IPS-18a (cell line): ENCODE measurements around the gene STAG1.
"Not testable (repeated sequence)": the region's sequence is repeated elsewhere in the genome, so short reads cannot be mapped to it uniquely, and the experiment has no call there.

Experiments
- H3K27ac ChIP-seq: one replicate; pipeline ENCODE4 v1.5.1; 2013; ENCODE audit warnings: low read length
- H3K27me3 ChIP-seq: one replicate; pipeline ENCODE4 v1.6.1; 2013; ENCODE audit warnings: mild to moderate bottlenecking, low read length; ENCODE audit not compliant: control insufficient read depth, insufficient read depth
- H3K36me3 ChIP-seq: one replicate; pipeline ENCODE4 v1.6.1; 2013; ENCODE audit warnings: low read depth, low read length; ENCODE audit not compliant: control insufficient read depth
- H3K4me1 ChIP-seq: one replicate; pipeline ENCODE4 v1.6.1; 2013; ENCODE audit warnings: low read depth, low read length; ENCODE audit not compliant: control insufficient read depth
- H3K4me3 ChIP-seq: one replicate; pipeline ENCODE4 v1.5.1; 2013; ENCODE audit warnings: low read length
- H3K9ac ChIP-seq: one replicate; pipeline ENCODE4 v1.6.1; 2013; ENCODE audit warnings: mild to moderate bottlenecking, low read length, moderate library complexity
- H3K9me3 ChIP-seq: one replicate; pipeline ENCODE4 v1.6.1; 2013; ENCODE audit warnings: low read depth, low read length; ENCODE audit not compliant: control insufficient read depth

The STAG1 gene

DNA sequence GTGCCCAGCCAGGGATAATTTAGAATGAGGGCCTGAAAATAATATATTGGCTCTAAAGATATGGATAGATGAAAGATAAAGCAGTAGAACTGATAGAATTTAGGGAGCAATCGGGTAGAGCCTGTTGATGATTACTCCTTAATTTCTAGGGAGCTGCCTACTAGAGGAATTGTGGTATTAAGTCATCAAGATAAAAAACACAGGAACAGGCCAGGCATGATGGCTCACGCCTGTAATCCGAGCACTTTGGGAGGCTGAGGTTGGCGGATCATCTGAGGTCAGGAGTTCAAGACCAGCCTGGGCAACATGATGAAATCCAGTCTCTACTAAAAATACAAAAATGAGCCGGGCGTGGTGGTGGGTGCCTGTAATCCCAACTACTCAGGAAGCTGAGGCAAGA, 371.6 kb downstream of the STAG1 start:
- Histone ChIP-seq H3K27me3 (no peaks in the 10 kb centered on the region), H3K9ac (no peak overlapping the region), H3K4me3 (no peak overlapping the region), H3K27ac (no peak overlapping the region), H3K4me1 (no peaks in the 10 kb centered on the region), H3K9me3 (no peaks in the 10 kb centered on the region), H3K36me3 (peaks cover 3% of the 10 kb centered on the region)

DNA sequence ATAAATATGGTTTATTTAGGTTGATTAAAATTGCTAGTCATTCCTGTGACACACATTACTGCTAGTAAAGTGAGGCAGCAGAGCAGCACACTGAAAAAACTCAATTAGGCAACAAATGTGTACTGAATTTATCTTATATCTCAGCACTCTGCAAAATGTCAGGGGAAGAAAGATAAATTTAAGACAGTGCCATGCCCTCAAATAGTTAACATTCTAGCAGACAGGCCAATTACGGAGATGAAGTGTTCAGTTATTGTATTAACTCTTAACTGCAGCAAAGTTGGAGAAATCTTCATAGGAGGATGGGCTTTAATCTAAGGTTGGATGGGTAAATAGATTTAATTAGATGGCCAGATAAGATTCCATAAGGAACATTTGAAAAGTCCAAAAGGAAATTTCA, 374.2 kb downstream of the STAG1 start:
- Histone ChIP-seq H3K9ac (no peak overlapping the region), H3K27ac (no peak overlapping the region), H3K9me3 (no peaks in the 10 kb centered on the region), H3K27me3 (no peaks in the 10 kb centered on the region), H3K36me3 (peaks cover 3% of the 10 kb centered on the region), H3K4me1 (no peaks in the 10 kb centered on the region), H3K4me3 (no peak overlapping the region)

DNA sequence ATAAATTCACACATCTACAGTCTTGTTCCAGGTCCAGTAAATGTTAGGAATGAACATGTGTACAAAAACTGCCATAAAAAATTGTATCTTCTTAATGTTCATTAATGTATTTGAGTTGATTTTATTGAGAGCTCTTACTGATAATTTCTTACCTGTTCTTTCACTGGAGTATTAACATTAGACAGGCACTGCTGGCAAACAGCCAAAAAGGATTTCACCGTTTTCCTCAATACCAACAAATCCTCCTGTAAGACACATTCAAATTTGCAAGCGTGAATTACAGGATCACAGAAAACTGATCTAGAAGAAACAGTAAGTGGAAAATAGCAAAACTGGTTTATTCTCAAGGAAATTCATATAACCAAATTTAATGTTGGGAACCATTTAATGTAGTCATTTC, 374.7 kb downstream of the STAG1 start:
- no peaks in the 10 kb centered on the region for H3K9me3 ChIP-seq
- peaks cover 3% of the 10 kb centered on the region for H3K36me3 ChIP-seq
- H3K4me1 ChIP-seq: no peaks in the 10 kb centered on the region
- no peak overlapping the region for H3K9ac ChIP-seq
- no peak overlapping the region for H3K4me3 ChIP-seq
- no peak overlapping the region for H3K27ac ChIP-seq
- H3K27me3 ChIP-seq: no peaks in the 10 kb centered on the region

DNA sequence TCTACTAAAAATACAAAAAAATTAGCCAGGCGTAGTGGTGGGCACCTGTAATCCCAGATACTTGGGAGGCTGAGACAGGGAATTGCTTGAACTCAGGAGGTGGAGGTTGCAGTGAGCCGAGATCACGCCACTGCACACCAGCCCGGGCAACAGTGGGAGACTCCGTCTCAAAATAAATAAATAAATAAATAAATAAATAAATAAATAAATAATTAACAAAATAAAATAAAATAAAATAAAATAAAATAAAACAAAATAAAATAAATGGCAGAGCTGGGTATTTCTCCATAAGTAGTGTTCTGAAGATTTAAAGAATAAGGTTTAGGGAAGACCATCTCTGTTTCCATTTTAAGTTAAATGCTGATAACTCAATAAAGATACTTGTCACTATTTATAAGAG, 376.4 kb downstream of the STAG1 start:
- not testable (repeated sequence) for H3K27ac ChIP-seq, H3K27me3 ChIP-seq, H3K9me3 ChIP-seq, H3K4me1 ChIP-seq, H3K9ac ChIP-seq, H3K4me3 ChIP-seq, H3K36me3 ChIP-seq

DNA sequence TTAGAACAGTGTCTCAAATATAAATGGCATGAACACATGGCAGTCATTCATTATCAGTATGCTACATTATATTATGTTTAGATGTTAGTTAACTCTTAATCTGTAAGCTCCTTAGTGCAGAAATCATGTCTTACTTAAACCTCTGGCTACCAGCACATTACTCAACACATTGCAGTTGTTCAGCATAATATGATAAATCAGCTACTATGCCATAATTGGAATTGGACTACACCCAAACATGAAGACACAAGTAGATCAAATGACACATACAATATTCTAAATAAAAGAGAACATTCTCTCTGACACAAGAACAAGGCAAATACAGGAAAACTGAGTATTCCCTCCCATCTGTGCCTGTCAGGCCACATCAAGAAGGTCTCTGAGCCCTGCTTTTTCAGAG, 385.9 kb downstream of the STAG1 start:
- no peaks in the 10 kb centered on the region for H3K27me3 ChIP-seq
- H3K9ac ChIP-seq: no peak overlapping the region
- H3K4me1 ChIP-seq: no peaks in the 10 kb centered on the region
- H3K4me3 ChIP-seq: no peak overlapping the region
- H3K36me3 ChIP-seq: no peaks in the 10 kb centered on the region
- no peak overlapping the region for H3K27ac ChIP-seq
- H3K9me3 ChIP-seq: no peaks in the 10 kb centered on the region

DNA sequence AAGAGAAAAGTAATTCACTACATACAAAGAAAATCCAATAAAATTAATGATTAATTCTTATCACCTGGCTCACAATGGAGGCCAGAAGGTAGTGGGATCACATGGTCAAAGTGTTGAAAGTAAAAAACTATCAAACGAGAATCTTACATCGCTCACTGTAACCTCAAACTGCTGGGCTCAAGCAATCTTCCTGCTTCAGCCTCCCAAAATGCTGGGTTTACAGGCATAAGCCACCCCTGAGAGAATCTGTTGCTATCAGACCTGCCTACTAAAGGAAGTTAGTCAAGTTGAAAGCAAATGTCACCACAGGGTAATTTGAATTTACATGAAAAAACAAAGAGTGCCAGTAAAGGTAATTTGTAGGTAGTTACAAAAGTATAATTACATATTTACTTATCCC, 398.7 kb downstream of the STAG1 start:
- Histone ChIP-seq H3K9ac (no peak overlapping the region), H3K27ac (no peak overlapping the region)

DNA sequence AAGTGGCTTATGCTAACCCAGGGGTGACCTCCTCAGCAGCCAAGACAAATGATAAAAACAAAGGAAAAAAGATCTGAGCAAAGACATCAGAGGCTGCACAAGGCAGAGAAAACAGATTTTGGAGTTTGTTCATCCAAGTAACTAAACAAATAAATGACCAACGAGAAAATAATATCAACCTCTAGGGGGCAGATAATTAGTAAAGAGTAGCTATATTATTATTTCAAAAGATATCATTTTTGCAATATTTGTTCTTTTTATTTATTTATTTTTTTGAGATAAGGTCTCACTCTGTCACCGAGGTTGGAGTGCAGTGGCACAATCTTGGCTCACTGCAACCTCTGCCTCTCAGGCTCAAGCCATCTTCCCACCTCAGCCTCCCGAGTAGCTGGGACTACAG, 400.3 kb downstream of the STAG1 start:
- H3K4me1 ChIP-seq: peaks cover 10% of the 10 kb centered on the region
- H3K27ac ChIP-seq: no peak overlapping the region
- no peaks in the 10 kb centered on the region for H3K9me3 ChIP-seq
- H3K27me3 ChIP-seq: no peaks in the 10 kb centered on the region
- no peak overlapping the region for H3K4me3 ChIP-seq
- H3K36me3 ChIP-seq: no peaks in the 10 kb centered on the region
- H3K9ac ChIP-seq: no peak overlapping the region

More for the DNA sequence above, 398.7 kb downstream of the STAG1 start:
- no peak overlapping the region for H3K4me3 ChIP-seq
- H3K9me3 ChIP-seq: no peaks in the 10 kb centered on the region
- peaks cover 10% of the 10 kb centered on the region for H3K4me1 ChIP-seq
- H3K36me3 ChIP-seq: no peaks in the 10 kb centered on the region
- H3K27me3 ChIP-seq: no peaks in the 10 kb centered on the region

DNA sequence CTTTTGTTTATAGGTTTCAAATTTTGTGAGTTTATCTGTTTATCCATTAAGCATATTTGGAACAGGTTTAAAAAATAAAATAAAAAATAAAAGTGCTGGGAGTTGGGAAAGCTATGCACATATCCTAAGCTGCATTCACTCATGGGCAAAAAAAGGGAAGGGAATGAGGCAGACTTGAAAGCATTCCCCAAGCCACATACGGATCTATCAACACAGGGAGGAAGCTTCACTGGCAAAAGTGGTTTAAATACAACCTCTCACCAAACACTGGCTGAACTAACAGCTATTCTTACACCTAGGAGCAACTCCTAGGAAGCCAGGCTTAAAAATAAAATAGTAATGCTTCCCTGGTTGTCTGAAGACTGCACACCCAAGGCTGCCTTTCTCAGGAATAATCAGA, 400.8 kb downstream of the STAG1 start:
- no peak overlapping the region for H3K9ac ChIP-seq
- H3K27me3 ChIP-seq: no peaks in the 10 kb centered on the region
- peaks cover 10% of the 10 kb centered on the region for H3K4me1 ChIP-seq
- no peak overlapping the region for H3K4me3 ChIP-seq
- no peaks in the 10 kb centered on the region for H3K9me3 ChIP-seq
- H3K36me3 ChIP-seq: peaks cover 2% of the 10 kb centered on the region
- H3K27ac ChIP-seq: no peak overlapping the region

DNA sequence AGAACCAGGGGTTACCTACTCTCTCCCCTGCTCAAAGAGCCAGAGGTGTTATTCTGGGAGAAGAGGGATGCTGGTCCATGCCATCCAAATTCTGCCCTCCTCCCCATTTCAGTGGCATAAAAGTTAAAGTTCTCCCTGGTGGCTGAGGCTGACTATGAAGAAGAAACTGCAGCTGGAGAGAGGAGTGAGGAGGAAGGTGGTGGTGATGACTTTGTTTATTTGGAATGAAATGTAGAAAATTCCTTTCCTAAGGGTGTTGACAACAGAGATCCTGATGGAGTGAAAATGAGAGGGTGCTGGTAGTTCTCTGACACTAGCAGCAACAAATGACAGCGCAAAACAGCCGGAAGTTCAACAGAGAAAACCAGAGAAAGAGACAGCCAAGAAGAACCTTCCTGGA, 401.6 kb downstream of the STAG1 start:
- Histone ChIP-seq H3K4me3 (no peak overlapping the region), H3K36me3 (peaks cover 2% of the 10 kb centered on the region), H3K9me3 (no peaks in the 10 kb centered on the region), H3K4me1 (peaks cover 10% of the 10 kb centered on the region), H3K9ac (no peak overlapping the region), H3K27me3 (no peaks in the 10 kb centered on the region), H3K27ac (no peak overlapping the region)

DNA sequence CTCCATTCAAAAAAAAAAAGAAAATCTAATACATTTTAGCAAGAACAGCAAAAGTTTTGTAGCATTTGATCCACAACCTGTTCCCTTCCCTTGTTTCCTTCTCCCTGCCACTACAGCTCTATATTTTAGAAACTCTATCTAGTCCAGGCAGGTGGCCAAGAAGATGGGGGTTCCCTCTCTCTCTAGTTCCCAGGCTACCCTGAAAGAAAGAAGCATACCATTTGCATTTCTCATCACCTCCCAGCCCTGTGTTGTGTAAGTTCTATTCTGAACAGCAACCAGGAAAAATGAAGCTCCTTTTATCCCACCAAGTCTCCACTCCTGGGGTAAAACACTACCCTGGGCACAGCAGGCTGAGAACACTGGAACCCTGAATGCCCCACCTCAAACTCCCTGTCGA, 402.0 kb downstream of the STAG1 start:
- H3K36me3 ChIP-seq: peaks cover 2% of the 10 kb centered on the region
- peaks cover 10% of the 10 kb centered on the region for H3K4me1 ChIP-seq
- H3K9me3 ChIP-seq: no peaks in the 10 kb centered on the region
- H3K4me3 ChIP-seq: no peak overlapping the region
- H3K27me3 ChIP-seq: no peaks in the 10 kb centered on the region
- H3K9ac ChIP-seq: no peak overlapping the region
- no peak overlapping the region for H3K27ac ChIP-seq

DNA sequence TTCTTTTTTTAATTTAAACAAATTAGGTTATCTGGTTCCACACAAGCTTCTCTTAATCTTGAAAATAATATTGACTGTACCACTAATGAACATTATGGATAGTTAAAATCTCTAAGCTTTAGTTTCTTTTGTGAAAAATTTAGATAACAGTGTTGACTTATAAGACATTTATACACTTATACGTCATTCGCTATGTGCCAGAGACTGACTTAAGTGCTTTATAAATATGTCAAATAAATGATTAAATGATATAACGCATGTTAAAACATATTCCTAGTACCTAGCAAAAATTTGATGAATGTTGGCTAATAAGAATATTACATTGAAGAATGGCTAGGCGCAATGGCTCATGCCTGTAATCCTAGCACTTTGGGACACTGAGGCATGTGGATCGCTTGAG, 405.7 kb downstream of the STAG1 start:
- H3K36me3 ChIP-seq: peaks cover 2% of the 10 kb centered on the region
- H3K9me3 ChIP-seq: no peaks in the 10 kb centered on the region
- no peaks in the 10 kb centered on the region for H3K27me3 ChIP-seq
- H3K27ac ChIP-seq: no peak overlapping the region
- H3K4me1 ChIP-seq: peaks cover 5% of the 10 kb centered on the region
- H3K4me3 ChIP-seq: no peak overlapping the region
- no peak overlapping the region for H3K9ac ChIP-seq

DNA sequence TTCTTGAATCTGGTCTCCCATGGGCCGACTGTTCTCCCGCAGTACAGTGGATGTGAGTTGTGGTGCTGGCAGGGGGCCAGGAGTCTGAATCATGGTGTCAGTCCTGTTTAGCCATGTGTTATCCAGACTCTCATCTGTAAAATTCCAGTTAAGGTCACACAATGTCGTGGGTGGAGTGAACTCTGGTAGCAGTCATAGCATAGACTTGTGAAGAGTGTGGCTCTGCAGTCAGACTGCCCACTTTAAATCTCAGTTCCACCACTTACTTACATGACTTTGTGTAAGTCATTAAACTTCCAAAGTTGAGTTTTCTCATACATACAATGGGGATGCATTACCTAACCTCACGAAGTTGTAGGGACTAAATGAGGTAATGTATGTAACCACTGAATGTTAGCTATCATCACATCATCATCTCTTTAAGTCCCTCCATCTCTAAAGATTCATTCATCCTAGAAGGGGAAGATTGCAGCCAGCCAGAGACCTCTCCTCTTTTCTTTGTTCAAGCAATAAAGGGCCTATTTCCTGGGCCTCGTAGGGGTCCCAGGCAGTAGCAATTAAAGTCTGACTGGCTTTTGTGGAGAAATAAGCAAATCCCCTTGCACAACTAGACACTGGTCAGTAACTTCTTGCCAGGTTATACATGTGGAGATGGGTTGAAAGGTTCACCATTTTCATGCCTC, 408.2 kb downstream of the STAG1 start:
- Histone ChIP-seq H3K9me3 (no peaks in the 10 kb centered on the region), H3K4me3 (no peak overlapping the region), H3K36me3 (peaks cover 14% of the 10 kb centered on the region), H3K27me3 (no peaks in the 10 kb centered on the region), H3K27ac (no peak overlapping the region), H3K9ac (no peak overlapping the region), H3K4me1 (peaks cover 5% of the 10 kb centered on the region)
